CD4-positive, alpha-beta T cell treated with Interferon alpha-2 for 1 hour (primary cell): Measurements from ENCODE around the gene GAPDHS.
A peak's percentile ranks its signal among the peaks of the same experiment; 100 is the strongest.

Experiments used
- DNase-seq, 2 donors: peaks; one replicate each; pipeline ENCODE4 v3.0.0-alpha.2; 2020 to 2022

GAPDHS gene

GRCh38 chr19:35558400-35559280 lies 25.4 kb downstream of the GAPDHS start:
- DNase-seq: no peak

GRCh38 chr19:35559281-35559659 lies 26.0 kb downstream of the GAPDHS start:
- DNase-seq: no peak

- DNase-seq: no peak
Measured at GRCh38 chr19:35559781-35560180, 26.5 kb downstream of the GAPDHS start.

GRCh38 chr19:35560271-35560670 lies 27.0 kb downstream of the GAPDHS start:
- DNase-seq: no peak

GRCh38 chr19:35560677-35561076 lies 27.4 kb downstream of the GAPDHS start:
- DNase-seq: no peak

GRCh38 chr19:35561436-35561835 lies 28.2 kb downstream of the GAPDHS start:
- no peak for DNase-seq

- no peak for DNase-seq
Measured at GRCh38 chr19:35562336-35562735, 29.1 kb downstream of the GAPDHS start.

- no peak for DNase-seq
Measured at GRCh38 chr19:35562776-35563175, 29.5 kb downstream of the GAPDHS start.

GRCh38 chr19:35563207-35563829 lies 30.1 kb downstream of the GAPDHS start, which contains the start of gene ATP4A:
TSS of gene ATP4A (minus strand) at chr19:35563658. CDS start at chr19:35563629, 29 bp downstream.
- DNase-seq: no peak

- no peak for DNase-seq
Measured at GRCh38 chr19:35565016-35565856, 32.0 kb downstream of the GAPDHS start.

GRCh38 chr19:35566738-35567137 lies 33.5 kb downstream of the GAPDHS start:
- no peak for DNase-seq

- DNase-seq: no peak
Measured at GRCh38 chr19:35569281-35569781, 36.1 kb downstream of the GAPDHS start.

- no peak for DNase-seq
Measured at GRCh38 chr19:35571406-35571965, 38.2 kb downstream of the GAPDHS start.

GRCh38 chr19:35577918-35578317 lies 44.7 kb downstream of the GAPDHS start:
- no peak for DNase-seq

- DNase-seq: no peak
Measured at GRCh38 chr19:35578707-35579106, 45.5 kb downstream of the GAPDHS start.

- DNase-seq: no peak
Measured at GRCh38 chr19:35582760-35583159, 49.5 kb downstream of the GAPDHS start.

GRCh38 chr19:35585848-35586247 lies 52.6 kb downstream of the GAPDHS start, which contains the start of gene PMIS2:
TSS of gene PMIS2 (plus strand) at chr19:35586173. CDS start at chr19:35586260, 87 bp downstream.
- peak in 1 of 2 donors; percentile 13 for DNase-seq

GRCh38 chr19:35587321-35587720 lies 54.1 kb downstream of the GAPDHS start:
- DNase-seq: no peak

- DNase-seq: no peak
Measured at GRCh38 chr19:35590875-35591274, 57.6 kb downstream of the GAPDHS start.

GRCh38 chr19:35592226-35592625 lies 59.0 kb downstream of the GAPDHS start:
- peak; percentile 15 to 50 for DNase-seq
